T-helper 1 cell (primary cell): ENCODE data around the gene SRMS.
A peak's percentile ranks its signal among the peaks of the same experiment; 100 is the strongest.
"Not testable (repeated sequence)": the region's sequence is repeated elsewhere in the genome, so short reads cannot be mapped to it uniquely, and the experiment has no call there.

Experiments
- DNase-seq, 5 donors: peaks; one replicate each; pipeline ENCODE4 v3.0.0-alpha.2; 2012 to 2020

The SRMS gene

GRCh38 chr20:63520504-63520933 is 27.0 kb downstream of the SRMS start, which contains the start of gene PPDPF:
TSS of gene PPDPF (plus strand) at chr20:63520765. CDS start at chr20:63521309, 544 bp downstream.
- peak; percentile 72 to 89 (median 78) for DNase-seq

DNA sequence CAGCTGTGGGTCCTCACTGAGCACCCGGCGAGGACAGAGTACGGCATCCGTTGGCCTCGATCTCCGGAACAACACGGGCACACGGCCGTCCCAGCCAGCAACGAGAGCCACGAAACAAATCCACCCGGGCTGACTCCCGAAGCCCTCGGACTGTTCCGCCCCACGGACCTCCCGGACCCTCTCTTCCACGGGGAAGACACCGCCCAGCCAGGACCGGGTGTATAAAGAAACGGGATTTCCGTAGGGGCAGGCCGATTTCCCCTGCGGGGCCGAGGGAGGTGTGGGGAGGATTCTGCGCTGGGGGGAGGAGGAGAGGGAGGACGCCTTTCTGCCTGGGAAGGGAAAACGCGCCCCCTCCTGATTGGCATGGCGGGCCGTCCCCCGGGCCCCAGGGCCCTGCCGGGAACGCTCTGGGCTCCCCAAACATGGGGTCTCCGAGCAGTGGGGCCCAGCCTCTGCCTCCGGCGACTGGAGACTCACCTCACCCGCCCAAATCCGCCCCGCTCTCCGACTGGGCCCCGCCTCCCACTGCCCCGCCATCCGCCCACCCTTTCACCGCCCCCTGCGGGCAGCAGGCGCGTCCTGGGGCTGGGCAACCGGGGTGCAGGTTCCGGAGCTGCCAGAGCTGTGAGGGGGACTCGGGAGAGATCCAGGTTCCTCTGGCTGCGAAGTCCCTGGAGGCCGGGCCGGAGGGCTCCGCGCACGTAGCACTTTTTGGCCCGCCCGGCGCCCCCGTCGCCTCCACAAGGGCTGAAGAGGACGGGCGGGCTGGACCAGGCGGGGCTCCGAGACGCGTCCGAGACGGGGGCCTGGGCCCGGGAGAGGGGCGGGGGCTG is 27.7 kb downstream of the SRMS start:
- DNase-seq, result peak; percentile 52 to 67 (median 62)

GRCh38 chr20:63518946-63519667 is 28.4 kb downstream of the SRMS start:
- peak in 2 of 5 donors; percentile 5 to 12 for DNase-seq

DNA sequence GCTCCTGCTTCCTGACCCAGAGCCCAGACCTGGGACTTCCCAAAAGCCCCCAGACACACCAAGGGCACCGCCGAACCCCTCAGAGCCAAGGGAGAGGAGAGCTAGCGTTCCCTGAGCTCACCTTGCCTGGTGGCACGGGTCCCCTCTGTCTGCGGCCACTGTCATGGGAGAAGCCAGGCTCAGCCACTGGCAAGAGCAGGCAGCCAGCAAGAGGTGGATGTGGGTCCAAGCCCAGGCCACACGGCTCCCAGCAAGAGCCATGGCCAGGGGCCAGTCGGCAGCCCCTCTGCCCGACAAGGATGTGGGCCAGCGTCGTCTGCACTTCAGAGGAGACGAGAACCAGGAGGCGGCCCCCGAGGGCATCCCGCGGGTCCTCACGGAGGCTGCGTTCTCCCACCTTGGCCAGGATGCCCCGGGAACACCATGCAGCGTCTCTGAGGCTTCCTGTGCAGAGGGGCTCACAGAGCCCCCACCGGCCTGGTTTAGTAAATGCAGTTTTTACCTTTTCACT is 29.1 kb downstream of the SRMS start:
- peak in 1 of 5 donors; percentile 4 for DNase-seq

GRCh38 chr20:63517376-63518309 is 29.9 kb downstream of the SRMS start:
- DNase-seq, result peak in 1 of 5 donors; percentile 9

DNA sequence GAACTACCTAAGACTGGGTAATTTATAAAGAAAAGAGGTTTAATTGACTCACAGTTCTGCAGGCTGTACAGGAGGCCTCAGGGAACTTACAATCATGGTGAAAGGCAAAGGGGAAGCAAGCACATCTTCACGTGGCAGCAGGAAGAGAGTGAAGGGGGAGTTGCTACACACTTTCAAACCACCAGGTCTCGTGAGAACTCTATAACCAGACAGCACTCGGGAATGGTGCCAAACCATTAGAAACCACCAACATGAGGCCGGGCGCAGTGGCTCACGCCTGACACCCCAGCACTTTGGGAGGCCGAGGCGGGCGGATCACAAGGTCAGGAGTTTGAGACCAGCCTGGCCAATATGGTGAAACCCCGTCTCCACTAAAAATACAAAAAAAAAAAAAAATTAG is 33.0 kb downstream of the SRMS start:
- DNase-seq, result not testable (repeated sequence)

DNA sequence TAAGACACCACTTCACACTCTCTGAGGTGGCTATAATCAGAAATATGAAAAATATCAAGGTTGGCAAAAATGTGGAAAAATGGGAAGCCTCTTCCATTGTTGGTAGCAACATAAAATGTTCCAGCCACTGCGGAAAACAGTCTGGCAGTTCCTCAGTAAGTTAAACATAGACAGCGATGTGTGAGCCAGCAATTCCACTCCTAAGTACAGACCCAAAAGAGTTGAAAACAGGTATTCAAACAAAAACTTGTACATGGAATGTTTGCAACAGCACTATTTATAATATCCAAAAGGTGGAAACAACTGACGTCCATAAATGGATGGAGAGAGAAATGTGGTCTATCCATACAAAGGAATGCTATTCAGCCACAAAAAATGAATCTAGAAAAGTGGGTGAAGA is 34.3 kb downstream of the SRMS start:
- no peak for DNase-seq

- DNase-seq, result no peak
Observed at GRCh38 chr20:63509088-63509564, 38.4 kb downstream of the SRMS start.

- DNase-seq, result peak in 1 of 5 donors; percentile 17
Observed at GRCh38 chr20:63508072-63508768, 39.3 kb downstream of the SRMS start.

GRCh38 chr20:63507083-63507743 is 40.3 kb downstream of the SRMS start:
- no peak for DNase-seq

DNA sequence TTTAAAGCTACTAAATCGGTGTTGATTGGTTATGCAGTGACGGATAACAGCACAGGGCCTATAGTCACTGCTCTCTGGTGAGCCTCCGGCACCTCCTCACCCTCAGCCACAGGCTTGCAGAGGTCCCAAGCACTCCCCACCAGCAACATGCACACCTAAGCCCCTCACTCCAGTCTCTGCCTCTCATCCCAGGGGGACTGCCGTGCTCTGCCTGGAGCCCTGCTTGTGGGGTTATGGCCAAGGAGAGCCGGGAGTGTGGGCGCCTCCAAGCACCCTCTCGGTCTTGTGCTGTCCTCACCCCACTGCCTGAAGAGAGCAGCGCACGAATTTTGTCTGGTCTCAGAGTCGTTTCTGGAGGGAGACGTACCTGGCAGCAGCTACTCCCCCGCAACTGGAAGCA is 41.8 kb downstream of the SRMS start:
- DNase-seq, result no peak

GRCh38 chr20:63505281-63505680 is 42.3 kb downstream of the SRMS start:
- DNase-seq, result no peak

GRCh38 chr20:63504642-63505041 is 42.9 kb downstream of the SRMS start:
- DNase-seq, result no peak

DNA sequence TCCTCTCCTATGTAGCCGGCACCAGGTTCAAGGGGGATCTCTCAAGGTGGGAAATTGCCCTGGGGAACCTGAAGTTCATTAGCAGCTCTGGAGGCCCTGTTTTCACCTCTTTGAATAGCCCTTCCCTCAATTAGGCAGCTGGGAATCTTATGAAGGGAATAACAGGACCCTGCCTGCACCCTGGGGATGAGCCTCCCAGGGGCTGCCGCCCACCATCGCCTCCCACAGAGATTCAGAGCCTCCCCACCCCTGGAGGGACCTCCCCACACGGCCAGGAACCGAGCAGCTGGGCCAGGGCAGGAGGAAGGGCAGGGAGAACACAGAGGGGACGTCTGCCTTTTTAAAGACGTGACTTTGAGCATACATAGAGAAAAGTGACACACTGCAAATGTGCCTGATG is 44.0 kb downstream of the SRMS start:
- no peak for DNase-seq

GRCh38 chr20:63502671-63503172 is 44.8 kb downstream of the SRMS start:
- no peak for DNase-seq

DNA sequence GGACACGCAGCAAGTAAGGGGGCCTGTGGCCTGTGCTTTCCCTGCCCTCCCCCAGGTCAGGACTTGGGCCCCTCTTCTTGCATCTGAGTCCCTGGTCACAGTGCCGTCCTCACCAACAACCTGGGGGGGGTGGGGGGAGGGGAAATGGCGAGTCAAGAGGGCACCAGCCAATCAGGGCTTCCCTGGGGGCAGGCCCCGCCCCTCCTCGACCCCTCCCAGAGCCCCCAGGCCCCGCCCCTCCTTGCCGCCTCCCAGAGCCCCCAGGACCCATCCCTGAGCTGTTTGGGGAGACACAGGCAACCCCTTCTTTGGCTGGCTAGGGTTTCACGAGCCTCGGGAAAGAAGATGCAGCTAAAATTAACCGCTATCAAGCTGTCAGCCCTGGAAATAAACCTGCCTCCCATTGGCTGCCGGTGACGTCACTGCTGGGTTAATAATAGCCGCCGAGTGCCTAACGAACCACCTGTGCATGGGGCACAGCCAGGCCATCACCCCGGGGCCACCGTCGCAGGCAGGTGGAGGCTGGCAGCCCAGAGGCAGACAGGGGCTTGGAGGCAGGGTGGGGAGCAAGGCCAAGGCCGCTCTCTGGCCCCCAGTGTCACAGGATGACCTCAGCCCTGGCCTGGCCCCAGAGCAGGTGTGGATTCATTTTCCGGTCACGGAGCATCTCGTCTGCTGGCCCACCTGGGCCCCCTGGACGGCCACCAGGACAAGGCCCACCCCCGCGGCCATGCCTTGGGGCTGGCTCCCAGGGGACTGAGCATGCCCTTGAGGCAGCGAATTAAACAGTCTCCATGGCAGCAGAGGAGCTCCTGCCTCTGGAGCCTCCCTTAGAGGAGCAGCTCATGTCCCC is 45.5 kb downstream of the SRMS start:
- DNase-seq, result no peak

DNA sequence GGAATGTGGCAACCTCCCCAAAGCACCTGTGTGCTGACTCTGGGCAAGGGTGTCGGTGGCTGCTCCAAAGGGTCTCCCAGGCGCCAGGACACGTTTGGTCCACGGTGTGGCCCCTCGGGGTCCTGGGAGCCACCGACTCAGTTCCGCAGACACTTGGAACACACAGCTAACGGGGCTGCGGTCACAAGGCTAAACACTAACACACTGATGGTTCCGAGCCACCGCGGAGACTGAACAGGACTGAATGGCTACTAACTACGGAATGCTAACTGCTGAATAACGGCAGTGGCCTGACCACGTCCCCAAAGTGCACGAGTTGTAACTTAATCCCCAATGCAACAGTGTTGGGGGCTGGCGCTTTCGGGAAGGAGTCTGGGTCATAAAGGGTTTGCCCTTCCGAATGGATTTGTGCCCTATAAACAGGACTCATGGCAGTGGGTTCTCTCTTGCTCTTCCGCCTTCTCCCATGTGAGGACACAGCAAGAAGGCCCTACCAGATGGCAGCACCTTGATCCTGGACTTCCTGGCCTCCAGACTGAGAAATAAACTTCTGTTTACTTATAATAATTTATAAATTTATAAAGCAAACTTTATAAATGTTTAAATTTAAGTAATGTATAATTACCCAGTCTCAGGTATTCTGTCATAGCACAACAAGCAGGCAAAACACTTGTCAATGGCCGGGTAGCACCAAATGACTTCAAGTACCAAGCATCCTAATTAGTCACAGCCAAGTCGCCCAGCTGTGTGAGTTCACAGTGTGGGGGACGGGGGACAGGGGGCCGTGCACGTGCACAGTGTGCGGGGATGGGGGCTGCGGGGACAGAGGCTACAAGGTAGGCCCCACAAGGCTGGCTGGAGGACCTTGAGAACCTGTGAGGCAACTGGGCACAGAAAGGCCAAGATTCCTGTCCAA is 46.4 kb downstream of the SRMS start:
- no peak for DNase-seq

GRCh38 chr20:63500151-63500901 is 47.2 kb downstream of the SRMS start:
- no peak for DNase-seq
